Measurements from ENCODE around the gene MAPKAPK2.

MAPKAPK2 gene

DNA sequence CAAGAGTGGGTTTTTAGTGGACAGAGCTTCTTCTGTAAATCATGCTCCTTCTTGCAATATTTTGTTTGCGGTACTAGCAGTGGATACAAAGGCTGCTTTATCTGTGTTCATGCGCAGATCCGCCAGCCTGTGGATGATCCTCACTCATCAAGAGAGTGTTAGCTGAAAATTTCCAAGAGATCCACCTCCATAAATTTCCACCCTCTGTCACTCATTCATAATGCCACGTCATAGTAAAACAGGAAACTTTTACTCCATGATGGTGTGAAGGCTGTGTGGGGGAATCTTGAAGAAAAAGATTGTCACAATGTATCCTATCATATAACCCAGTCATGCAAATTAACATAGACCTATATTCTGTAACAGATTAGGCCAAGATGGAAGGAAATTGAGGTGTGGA lies 4.4 kb upstream of the MAPKAPK2 start:
- intact Hi-C loops (cut with DNase I) = no loop called here
- DNase-seq = peak in 1 of 10 donors; percentile 23

DNA sequence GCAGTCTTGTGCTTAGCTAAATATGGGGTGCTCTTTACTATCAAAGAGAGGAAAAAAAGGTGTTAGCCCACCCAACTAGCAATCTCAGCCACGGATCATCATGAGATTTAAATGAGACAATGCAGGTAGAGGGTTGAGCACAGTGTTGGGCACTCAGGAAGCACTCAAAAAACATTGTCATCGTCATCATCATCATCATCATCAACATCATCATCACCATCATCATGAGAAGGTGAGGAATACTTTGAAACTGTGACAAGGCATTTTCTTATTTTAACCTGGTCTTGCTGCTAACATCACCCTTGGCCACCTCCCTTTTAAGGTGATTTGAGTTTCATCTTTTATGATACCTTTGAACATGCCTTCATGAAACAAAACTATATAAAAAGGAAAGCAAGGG lies 3.3 kb upstream of the MAPKAPK2 start:
- DNase-seq = no peak
- intact Hi-C loops (cut with DNase I) = no loop called here

DNA sequence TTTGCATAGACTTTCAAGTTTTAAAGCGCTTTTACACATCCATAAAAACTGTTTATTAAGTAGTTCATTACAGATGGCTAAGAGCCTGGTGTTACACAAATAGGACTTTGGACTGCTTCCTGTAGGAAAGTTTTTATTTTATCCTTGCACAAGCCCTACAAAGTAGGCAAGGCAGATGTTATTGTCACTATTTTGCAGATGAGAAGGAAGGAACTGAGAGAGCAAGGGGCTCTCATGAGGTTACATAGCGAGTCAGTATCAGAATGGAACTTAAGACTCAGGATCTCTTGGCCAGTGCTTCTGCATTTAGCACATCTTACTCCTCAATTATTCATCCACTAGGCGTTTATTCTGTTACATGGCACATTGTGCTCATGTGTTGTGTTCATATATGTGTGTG lies 2.6 kb upstream of the MAPKAPK2 start:
- intact Hi-C loops (cut with DNase I) = no loop called here
- DNase-seq = no peak

DNA sequence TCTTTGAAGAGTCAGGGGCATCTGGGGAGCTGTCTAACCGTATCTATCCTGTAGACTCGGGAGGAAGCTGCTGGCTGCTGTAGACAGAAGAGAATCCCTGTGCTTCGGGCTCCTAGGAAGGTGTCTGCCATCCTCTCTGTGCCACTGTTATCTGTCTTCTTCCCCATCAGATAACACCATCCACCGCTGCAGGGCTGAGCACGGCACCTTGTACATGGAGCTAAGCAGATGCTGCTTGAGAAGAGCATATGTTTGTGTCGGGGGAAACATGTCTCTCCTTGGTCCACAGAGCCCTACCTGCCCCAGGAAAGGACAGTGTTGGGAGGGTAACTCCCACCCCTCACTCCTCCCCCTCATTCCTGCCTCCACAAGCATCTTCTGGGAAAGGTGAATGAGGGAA lies 1.4 kb upstream of the MAPKAPK2 start:
- intact Hi-C loops (cut with DNase I) = no loop called here
- DNase-seq = no peak

DNA sequence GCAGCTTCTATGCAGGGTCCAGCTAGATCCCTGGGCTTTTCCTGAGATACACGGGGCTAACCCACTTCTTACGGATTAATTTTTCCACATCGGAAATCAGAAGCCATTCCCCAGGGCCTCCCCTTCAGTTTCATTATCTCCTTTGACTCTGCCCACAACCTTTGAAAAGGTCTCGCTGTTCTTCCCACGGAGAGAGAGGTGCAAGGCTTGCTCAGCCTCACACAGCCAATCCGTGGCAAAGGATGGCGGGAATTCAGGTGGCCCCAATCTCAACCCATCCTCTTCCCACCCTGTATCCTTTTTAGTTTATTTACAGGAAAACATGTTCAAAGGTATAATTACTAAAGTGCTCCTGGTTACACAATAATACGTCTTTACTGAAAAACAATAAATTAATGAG lies 702 bp upstream of the MAPKAPK2 start:
- intact Hi-C loops (cut with DNase I) = no loop called here
- DNase-seq = no peak

DNA sequence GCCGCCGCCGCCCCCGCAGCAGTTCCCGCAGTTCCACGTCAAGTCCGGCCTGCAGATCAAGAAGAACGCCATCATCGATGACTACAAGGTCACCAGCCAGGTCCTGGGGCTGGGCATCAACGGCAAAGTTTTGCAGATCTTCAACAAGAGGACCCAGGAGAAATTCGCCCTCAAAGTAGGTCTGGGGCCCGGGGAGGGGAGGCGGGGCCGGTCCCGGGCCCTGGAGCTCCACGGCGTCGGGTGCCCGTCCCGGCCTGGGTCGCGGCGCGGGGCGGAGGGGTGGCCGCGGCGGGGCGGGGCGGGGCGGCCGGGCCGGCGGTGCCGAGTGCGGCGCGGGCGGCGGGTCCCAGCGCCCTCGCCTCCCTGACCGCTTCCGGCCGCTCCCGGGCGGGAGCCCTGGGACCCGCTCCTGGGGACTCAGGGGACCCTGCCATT lies 646 bp downstream of the MAPKAPK2 start:
- intact Hi-C loops (cut with DNase I) = no loop called here
- peak in 2 of 10 donors; percentile 37 to 84 for DNase-seq

DNA sequence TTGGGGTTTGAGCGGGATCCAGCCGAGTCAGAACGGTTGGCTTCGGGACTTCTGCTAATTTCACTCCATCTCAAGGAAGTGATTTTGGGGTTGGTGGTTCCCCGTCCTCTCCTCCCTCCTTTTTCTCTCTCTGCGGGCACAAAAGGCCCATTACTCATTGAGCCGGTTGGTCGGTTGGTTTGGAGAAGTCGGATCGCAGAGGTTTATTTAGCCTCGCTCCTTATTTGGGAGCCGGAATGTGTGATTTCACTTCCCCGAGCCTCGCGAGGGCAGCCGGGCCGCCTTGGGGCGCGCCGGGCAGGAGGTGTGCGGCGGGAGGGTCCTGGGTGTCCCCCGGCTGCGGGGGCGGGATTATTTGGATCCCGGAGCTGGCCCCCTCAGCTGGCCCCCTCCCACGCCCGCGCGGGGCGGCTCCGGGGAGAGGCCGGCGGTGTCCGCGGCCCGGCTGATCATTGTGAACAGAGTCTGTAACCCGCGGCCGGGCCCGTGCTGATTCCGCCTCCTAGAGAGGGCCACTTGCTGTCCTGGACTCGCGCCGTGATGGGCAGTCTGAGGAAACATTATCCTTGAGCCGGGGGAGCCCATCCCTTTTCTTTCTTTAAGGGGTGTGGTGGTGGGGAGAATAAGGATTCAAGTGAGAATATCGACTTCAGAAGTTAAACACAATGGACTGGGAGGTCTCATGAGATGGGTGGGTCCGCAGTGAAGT lies 1.2 kb downstream of the MAPKAPK2 start:
- peak in 1 of 10 donors; percentile 88 for DNase-seq
- intact Hi-C loops (cut with DNase I) = no loop called here

DNA sequence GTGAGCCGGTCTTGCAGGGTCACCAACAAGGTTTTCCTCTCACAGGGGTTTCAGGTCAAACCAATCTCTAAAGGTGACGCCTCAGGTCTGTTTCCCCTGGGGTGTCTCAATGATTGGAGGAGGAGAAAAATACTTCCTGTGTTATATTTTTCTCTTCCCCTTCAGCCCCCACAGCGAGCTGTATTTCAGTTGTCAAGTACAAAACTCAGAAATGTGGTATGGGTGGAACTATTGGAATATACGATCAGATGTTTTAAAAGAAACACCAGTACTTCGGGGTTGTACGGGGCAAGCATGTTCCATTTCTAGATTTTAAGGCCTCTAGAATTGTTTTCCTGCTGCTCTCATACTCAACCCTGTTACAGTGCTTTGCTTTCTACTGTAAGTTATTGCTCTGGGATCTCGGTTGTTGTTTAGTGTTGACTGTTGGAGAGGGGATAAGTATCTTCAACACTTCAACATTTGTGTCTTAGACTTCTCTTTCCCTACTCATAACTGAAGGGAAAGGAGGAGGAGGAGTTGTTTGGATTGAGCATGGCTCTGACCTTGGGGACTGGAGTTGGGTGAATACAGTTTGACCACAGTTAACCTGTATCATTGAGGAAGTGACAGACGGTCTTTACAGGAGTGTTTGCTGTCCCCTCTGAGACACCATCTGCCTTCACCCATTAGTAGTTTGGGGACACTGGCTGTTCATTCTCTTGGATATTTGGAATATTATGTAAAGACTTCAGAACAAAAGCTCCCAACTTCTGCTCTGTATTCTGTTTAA lies 2.0 kb downstream of the MAPKAPK2 start:
- intact Hi-C loops (cut with DNase I) = no loop called here
- DNase-seq = no peak

DNA sequence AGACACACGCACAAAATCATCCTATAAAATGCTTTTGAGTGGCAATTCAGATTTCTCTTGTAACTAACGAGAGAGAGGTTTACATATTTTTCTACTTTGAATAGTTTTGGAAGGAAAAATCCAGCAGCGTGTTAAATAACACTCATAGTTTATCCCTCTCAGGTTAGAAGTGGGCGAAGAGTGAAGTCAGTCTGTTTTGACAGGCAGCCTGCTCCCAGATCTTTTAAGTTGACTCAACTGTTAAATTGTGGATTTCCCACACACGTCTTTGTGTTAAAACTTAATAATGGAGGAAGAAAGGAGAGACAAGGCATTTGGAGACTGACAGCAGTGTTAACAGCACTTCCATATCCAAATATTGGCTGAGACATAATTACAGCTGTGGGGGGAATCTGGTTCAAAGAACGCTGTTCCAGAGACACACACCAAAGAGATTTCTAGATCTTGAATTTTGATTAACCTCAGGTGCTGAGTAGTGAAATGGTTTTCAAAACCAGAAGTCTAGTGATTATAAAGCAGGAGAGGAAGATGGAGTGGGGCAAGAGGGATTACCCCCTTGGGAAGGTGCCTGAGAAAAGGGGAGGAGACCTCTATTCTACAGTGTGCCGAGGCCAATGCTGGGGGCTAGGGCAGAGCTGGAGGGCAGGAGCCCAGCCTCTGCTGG lies 2.7 kb downstream of the MAPKAPK2 start:
- no peak for DNase-seq
- intact Hi-C loops (cut with DNase I) = no loop called here

DNA sequence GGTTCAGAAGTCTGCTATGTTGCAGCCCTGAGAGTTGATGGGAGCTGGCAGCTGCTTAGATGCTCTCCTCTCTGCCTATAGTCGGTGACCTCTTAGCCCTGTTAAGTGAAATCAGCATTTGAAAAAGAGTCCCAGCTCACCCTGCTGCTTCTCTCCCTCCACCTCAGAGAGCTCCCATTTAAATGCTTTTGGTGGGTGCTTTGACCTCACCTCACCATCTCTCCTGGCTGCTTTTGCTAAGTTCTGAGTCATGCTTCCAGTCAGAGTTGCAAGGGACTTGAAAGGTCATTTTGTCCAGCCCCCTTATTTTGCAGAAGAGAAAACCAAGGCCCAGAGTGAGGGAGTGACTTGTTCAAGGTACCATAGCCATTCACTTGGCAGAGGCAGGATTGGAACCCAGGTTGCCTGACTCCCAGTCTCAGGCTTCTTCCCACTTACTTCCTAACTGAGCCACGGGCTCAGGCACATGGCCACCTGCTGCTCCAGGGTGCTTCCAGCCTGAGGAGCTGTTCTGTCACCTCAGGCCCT lies 3.3 kb downstream of the MAPKAPK2 start:
- intact Hi-C loops (cut with DNase I) = no loop called here

DNA sequence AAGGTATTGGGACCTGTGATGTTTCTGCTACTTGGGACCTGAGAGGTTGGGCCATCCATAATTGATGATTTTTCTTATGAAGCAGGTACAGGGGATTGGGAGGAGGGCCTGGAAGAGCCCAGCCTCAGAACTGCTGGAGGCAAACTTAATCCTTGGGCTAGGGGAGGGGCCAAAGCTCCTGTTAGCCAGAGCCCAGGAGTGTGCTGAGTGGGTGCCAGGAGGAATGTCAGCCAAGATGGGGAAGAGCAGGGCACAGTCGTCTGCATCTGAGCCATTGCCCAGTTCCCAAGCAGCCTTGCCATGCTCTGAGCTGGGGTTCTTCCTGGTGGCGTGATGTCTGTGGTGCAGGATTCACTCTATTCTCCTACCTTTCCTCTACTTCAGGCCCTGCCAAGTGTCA lies 5.8 kb downstream of the MAPKAPK2 start:
- peak in 3 of 10 donors; percentile 23 to 86 (median 45) for DNase-seq
- intact Hi-C loops (cut with DNase I) = no loop called here

More for the DNA sequence above, 3.3 kb downstream of the MAPKAPK2 start:
- DNase-seq = no peak

DNA sequence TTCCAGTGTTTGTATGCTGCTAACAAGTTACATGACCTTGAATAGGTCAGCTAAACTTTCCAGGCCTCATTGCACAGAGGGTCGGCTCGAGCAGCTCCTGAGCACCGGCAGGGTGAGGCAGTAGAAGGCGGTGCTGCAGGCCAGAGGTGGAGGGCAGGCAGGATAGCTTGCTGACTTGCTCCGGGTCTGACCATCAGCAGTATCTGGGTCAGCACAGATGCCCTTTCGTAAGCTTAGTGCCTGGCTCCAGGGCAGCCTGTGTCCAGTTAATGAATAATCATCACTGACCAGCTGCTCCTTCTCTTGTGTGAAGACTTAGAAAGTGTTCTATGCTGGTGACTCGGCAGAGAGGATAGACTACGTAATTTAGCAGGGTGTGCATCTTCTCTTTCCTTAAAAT lies 6.9 kb downstream of the MAPKAPK2 start:
- no peak for DNase-seq
- intact Hi-C loops (cut with DNase I) = no loop called here

DNA sequence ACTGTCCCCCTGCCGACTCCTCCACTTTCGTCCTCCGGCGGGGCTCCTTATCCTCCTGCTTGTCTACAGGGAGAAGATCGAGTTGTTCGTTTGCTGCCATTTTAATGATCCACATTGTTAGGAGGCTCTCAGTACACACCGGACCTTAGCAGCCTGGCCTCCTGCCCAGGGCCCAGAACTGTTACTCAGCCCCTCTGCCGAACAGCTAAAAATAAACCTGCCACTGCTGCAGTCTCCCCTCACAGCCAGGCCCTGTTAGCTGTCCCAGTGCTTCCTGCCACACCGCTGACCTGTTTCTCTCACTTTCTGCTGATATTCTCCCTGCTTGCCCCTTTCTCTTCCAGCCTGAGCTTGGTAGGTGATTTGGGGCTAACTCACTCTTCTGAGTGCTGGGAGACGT lies 8.3 kb downstream of the MAPKAPK2 start:
- DNase-seq = peak in 5 of 10 donors; percentile 40 to 85 (median 49)
- intact Hi-C loops (cut with DNase I) = no loop called here

DNA sequence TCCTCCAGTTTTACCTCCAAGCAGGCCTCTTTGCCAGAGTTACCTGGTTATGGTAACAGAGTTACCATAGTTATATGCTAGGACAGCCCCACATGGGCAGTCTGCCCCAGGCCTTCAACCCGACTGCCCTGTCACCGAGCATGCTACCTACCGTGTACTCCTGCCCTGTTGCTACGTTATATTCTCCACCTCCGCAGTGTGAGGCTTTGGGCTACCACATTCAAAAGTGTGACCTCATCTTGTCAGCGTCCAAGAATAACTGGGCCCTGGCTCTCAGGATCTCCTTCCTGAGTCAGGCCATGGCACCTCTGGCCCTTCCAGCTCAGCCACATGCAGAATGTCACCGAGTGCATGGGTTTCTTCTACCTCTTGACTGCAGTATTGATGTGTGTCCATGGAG lies 8.9 kb downstream of the MAPKAPK2 start:
- intact Hi-C loops (cut with DNase I) = no loop called here
- no peak for DNase-seq

DNA sequence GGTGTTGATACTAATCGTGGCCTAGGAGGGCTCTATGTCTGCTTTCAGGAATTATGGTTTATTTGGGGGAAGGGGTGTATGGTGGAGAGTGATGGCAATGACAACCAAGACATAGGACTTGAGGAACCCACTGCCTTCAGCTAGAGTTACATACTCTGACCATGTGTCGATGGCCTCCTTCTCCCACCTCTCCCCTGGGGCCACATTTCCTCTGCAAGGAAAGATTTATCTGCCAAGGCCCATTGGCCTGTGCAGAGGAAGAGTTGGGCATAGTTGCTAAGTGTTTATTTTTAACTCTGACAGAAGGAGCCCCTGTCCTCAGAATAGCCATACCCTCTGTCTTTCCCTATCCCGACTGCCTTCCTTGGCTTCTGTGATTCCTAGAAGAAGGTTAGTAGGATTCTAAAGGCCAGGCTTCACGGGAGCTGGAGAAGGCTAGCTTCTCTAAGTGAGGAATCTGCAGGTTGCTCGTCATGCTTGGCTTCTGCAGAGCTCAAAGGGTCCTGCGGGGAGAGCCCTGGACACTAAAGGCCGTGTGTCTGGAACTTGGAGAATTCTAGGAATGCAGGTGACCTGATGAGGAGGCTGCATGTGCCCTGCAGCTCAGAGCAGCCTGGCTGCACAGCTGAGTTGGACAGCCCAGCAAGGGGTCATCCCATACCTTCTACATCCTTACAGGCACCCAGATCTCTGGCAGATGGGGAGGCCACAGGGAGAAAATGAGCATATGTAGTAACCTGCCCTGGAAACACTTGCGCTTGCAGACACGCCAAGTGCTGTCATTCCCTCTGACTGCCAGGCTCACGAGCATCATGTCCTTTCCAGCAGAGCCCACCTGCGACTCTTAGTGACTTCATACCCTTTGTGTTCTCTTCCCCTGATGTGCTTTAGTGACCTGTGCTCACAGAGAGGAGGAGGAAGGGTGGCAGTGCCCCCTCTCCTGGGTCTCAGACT lies 9.7 kb downstream of the MAPKAPK2 start:
- intact Hi-C loops (cut with DNase I) = no loop called here
- DNase-seq = no peak

DNA sequence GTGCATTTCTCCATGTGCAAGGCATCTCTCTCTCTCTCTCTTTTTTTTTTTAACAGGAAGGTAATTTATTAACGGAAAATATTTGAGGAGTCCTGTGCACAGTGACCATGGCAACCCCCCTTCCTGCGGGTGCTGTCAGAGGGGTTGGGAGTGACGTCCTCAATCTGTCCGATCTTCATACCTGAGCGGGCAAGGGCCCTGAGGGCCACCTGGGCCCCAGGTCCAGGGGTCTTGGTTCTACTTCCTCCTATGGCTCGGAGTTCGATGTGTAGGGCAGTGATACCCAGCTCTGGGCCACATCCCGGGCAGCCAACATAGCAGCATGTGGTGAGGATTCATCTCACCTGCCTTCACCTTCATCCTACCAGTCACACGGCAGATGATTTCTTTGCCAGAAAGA lies 11.0 kb downstream of the MAPKAPK2 start:
- intact Hi-C loops (cut with DNase I) = no loop called here

DNA sequence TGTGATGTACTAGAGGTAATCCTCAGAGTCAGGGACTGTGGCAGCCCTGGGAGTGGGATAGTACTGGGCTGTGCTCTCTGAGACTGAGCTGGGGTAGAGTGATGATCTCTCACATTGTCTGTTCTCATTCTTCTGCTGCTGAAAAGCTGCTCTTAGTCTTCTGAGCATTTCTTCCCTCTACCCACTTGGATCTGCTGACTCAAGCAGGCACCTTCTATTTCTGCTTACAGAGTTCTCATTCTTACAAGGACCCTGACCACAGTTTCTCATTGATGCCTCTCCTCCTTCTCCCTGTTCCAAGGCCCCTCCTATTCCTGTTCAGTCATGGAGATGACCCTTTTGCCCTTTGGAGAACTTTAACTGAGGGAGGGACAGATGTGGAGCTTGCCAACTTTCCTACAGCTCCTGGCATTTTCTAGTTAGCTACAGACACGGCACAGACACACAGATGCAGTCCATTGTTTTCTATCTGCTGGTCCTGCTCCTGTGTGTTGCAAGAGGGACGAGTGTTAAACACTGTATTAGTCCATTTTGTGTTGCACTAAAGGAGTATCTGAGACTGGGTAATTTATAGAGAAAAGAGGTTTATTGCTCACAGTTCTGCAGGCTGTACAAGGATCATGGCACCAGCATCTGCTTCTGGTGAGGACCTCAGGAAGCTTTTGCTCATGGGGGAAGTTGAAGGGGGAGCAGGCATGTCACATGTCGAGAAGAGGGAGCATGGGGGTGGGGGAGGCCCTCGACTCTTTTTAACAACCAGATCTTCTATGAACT lies 12.3 kb downstream of the MAPKAPK2 start:
- no peak for DNase-seq
- intact Hi-C loops (cut with DNase I) = no loop called here

More for the DNA sequence above, 11.0 kb downstream of the MAPKAPK2 start:
- DNase-seq = no peak

DNA sequence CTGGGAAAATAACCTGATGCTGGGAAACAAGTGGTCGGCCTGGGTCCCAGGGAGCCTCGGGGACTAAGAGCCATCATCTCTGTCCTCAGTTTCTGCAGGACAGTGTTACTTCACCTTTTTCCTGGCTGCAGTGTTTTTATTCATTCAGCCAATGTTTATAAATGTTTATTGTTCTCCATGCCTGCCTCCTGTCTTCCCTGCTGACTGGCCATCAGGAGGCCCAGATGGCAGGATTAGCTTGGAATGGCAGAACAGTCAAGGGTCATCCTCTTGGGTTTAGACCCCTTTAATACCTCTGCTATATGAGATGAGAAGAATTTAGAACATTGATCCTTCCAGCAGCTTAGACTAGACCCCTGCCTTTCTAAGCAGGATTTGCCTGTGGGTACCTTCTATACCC lies 13.3 kb downstream of the MAPKAPK2 start:
- intact Hi-C loops (cut with DNase I) = no loop called here
- no peak for DNase-seq

DNA sequence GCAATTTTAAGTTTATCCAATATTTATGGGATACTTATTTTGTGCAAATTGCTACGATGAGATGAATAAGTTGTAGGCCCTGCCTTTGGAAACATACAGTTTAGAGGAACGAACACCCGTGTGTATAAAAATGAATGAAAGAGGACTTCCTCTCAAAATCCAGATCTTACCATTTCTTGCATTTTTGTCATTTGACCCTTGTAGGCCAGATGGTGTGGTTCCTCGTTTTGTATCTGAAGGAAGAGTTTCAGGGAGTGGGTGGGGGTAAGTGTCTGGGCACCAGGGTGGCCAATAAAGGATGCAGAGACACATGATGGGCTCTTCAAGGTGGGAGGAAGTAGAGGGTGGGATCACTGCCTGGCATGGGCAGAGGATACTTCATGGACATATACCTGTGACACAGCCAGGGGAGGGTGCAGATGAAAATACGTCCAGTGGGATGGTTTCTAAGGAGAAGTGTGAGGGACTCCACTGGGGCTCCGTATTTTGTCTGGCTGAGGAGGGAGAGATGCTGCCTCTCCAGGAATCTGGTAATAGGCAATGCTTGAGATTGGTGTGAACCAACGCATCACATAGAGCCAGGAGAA lies 14.4 kb downstream of the MAPKAPK2 start:
- intact Hi-C loops (cut with DNase I) = no loop called here
- DNase-seq = no peak

Measured in posterior cingulate gyrus (tissue), 11 donors.